Lung microvascular endothelial cell (primary cell): ENCODE data around the gene DIAPH3. TPM values are rescaled to one million over a fixed set of nuclear protein-coding genes. Genes with fewer than 3 reads are reported as not detected.

Source experiments
- DNase-seq, 2 donors: peaks; one replicate each; pipeline versions ENCODE4 v3.0.0 to v3.0.0-alpha.2; 2010; ENCODE audit warnings: low read depth in 2 of 2
- total RNA-seq: library from RNA; depleted of rRNA; stranded (reverse); fragments of >200 nt; gene quantifications from 2 replicates; pipeline ENCODE4 v1.2.1, GENCODE V29; 2014

The DIAPH3 gene
- total RNA-seq, 1 donor from 2014 or later = 3.0 TPM

- DNase-seq = peak in 1 of 2 donors; percentile 49
Observed at GRCh38 chr13:59960683-59961082, 203.0 kb downstream of the DIAPH3 start.

- DNase-seq = no peak
Observed at GRCh38 chr13:59957438-59957837, 206.3 kb downstream of the DIAPH3 start.

GRCh38 chr13:59954601-59955000 lies 209.1 kb downstream of the DIAPH3 start:
- no peak for DNase-seq

GRCh38 chr13:59951011-59951410 lies 212.7 kb downstream of the DIAPH3 start:
- DNase-seq = no peak

DNA sequence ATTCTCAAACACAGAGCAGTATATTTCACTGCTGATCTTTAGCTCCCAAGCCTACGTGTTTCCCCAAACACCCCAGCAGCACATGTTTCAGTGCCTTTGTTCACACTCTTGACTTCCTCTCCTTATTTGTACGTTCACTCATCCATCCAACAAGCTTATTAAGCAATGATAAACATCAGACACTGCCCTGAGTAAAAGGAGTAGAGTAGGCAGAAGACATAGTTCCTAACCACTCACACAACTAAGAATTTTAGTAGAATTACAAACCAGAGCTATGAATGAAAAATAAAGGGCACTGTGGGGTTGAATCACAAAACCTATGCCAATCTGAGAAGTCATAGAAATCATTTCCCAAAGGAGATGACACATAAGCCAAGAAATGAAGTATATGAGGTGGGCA lies 213.5 kb downstream of the DIAPH3 start:
- no peak for DNase-seq

DNA sequence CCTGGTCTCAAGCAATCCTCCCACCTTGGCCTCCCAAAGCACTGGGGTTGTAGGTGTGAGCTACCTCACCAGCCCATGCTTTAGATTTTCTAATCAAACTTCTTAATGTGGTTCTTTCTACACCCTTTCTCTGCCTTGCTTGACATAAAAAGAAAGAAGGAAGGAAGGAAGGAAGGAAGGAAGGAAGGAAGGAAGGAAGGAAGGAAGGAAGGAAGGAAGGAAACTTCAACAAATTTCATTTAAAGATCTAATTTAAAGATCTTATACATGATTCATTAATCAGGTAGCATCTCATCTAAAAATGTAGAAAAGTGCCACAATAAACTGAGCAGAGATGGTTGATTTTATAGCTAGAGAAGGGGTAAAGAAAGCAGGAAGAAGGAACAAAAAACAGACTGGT lies 215.0 kb downstream of the DIAPH3 start:
- no peak for DNase-seq

DNA sequence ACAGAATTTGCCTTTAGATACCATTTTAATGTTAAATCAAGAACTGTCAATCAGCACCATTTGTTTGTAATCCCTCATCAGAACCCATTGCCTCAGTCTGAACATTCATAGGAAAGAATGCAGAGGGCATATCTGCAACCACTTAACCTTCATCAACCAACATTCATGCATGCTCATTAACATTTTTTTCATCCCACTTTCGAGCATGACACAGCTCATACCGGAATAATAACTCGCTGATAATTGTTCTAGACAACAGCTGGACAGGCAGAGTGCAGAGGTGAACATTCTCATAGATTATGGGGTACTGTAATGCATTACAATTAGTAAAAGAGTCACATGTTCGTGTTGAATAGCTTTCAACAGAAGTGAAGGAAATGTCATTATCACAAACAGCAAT lies 216.8 kb downstream of the DIAPH3 start:
- no peak for DNase-seq

DNA sequence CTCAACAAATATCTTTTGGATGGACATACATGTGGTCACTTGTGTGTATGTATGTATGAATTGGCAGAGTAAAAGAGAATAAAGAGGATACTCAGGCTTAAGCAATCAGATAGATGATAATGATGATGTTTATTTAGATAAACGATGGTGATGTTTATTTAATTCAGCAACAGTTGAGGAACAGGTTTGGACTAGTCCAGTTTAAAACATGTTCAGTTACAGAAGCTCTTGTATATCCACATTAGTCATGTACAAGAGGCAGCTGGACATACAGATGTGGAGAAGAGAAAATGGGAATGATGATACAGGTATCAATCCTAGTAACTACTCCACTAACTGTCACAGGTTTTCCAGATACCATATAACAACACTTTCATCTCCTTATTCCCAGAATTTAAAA lies 232.1 kb downstream of the DIAPH3 start:
- no peak for DNase-seq

DNA sequence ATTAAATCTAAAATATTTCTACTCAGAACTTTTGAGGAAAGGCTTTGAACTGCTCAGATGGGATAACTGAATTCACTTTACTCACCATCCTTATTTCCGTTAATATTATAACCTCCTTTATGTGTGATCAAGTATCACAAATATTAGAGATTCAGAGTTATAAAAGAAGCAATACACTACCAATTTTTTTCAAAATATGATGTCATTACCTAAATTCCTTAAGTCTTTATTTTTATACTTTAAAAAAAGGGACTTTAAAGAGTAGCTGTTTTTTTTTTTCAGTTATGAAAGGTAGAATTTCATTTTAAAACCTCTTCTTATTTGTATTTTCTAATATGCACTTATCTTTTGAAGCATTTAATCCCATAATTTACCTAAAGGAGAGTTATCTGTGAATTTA lies 239.5 kb downstream of the DIAPH3 start:
- no peak for DNase-seq

DNA sequence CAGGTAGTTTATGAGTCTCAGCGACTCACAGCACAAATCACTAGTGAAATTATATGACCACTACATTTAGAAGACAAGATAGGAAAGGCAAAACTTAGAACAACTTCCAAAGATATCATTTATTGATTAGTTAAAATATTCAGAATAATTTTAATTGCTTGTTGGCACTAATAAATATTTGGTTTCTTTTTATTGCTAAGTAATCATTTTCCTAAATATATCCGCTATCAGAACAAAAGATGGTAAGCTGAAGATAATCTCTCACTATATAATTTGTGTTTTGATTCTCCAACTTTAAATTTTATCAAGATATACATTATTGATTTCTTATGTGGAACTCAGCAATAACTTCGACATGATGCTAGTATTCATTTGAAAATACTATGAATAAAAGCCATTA lies 248.5 kb downstream of the DIAPH3 start:
- DNase-seq = no peak

DNA sequence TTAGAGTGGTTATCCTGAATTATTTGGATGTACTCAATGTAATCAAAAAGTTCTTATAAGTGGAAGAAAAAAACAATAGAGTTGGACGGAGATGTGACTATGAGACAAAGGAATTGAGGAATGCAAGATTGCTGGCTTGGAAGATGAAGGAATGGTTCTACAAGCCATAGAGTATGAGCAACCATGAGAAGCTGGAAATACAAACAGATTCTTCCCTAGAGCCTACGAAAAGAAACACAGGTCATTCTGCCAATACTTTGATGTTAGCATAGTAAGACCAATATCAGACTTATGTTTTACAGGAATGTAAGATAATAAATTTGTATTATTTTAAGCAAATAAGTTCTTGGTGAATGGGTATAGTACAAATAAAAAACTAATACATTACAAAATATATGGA lies 249.2 kb downstream of the DIAPH3 start:
- no peak for DNase-seq

DNA sequence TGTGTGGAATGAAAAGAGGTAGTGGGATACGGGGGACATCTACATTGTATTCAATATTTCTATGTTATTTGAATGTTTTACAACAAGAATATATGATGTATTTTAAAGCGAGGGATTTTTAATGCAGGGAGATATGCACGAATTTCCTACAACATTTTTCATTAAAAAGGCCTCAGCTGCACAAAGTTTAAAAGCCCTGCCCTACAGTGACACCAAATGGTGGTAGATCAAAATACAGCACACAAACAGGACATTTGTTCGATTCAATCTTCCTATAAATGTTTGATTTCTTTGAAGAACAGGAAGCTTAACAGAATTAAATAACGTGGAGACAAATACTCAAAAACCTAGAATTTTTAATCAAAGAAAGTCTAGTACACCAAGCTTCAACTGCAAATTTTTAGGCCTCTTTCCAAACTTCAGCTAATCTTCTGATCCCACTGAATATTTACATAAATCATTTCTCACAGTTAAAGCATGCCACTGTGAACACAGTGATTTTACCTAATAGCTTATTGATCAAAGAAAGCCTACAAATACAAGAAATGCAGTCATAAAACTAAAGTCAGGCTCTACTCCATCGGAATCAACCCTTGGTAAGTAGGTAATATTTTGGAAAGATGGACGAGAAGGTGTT lies 257.2 kb downstream of the DIAPH3 start:
- DNase-seq = peak; percentile 58 to 71

- no peak for DNase-seq
Observed at GRCh38 chr13:59901191-59901590, 262.5 kb downstream of the DIAPH3 start.

- no peak for DNase-seq
Observed at GRCh38 chr13:59898066-59898465, 265.7 kb downstream of the DIAPH3 start.

DNA sequence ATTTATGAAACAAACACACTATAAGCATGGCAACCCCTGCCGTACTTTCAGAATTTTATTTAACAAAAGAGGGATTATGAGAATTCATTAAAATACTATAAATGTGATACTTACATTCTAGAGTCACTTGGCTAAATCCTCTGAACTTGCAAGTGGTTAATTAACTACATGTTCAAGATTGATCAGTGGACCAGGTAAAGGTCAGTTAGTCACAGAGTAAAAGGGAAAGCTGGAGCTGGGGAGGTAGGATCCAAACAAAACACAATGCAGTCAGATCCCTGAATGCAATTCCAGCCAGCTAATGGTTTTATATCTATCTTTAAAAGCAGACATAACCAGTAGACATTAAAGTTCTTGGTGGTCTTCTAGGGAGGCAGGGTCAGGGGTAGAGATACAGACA lies 270.5 kb downstream of the DIAPH3 start:
- no peak for DNase-seq

- no peak for DNase-seq
Observed at GRCh38 chr13:59891053-59891452, 272.7 kb downstream of the DIAPH3 start.

DNA sequence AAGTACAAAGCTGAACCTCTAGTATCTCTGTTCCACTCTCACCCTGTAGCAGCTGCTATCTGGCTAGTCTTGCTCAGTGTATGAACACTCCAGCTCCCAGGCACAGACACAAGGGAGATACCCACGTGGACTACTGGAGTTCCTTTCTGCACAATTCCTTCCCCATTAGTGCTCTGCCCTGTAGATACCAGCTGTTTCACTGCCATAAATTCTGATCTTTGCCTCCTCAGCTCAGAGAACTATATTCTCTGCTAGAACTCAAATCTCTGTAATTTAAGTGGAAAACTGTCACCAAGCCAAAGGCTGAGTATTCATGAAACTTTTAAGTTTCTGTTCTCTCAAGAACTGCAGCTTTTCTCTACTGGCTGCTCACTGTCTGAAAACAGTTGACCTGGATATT lies 273.7 kb downstream of the DIAPH3 start:
- DNase-seq = no peak

DNA sequence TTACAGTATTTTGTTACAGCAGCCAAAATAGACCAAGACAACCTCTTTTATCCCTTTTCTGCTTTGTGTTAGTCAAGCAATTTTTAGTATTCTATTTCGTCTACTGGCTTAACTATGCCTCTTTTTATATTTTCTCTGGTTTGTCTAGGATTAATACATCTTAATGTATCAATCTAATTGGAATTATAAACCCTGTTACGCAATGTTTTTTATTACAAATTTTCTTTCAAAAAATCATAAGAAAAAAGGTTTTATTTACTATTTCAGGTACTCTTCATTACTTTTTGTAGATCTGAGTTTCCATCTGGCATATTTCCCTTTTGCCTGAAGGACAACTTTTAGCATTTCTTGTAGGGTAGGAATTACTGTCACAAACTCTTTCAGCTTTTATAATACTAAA lies 275.3 kb downstream of the DIAPH3 start:
- no peak for DNase-seq

DNA sequence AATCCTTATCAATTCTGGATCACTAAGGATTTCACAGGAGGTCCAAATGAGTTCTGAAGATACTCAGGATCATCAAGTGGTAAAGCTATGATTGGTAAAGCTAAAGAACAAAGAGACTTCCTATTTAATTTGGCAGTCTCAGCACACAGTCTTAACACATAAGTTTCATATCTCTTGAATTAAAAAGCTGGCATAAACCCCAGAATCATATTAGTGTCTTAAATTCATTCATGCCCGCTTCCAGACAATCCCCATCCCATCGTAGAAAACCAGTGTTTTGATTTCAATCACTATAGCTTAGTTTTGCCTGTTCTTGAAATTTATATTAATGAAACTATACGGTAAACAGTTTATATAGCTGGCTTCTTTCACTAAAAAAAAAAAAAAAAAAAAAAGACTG lies 278.7 kb downstream of the DIAPH3 start:
- no peak for DNase-seq

DNA sequence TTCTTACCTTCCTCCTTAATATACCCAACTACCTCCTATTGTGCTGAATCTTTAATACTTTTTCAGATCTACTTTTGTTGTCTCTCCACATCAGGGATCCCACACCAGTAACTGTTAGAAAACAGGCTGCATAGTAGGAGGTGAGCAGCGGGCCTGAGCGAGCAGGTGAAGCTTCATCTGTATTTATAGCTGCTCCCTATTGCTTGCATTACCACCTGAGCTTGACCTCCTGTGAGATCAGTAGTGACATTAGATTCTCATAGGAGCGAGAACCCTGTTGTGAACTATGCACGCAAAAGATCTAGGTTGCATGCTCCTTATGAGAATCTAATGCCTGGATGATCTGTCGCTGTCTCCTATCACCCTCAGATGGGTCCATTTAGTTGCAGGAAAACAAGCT lies 279.8 kb downstream of the DIAPH3 start:
- DNase-seq = no peak

DNA sequence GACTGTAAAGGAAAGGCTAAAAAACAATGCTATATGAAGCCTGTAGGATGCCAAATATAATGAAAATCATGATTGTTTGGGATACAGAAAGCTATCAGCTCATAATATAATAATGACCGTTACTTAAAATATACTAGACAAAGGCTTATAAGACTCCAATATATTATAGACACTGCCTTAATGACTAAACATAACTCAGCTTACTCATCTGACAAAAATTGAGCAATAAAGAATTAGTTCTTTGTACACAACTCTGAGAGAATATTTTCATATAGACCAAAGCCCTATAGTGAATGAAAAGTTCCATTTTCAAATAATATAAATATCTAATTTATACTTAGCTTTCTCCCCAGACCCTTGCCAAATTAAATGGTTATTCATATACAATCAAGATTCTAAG lies 283.3 kb downstream of the DIAPH3 start:
- no peak for DNase-seq

DNA sequence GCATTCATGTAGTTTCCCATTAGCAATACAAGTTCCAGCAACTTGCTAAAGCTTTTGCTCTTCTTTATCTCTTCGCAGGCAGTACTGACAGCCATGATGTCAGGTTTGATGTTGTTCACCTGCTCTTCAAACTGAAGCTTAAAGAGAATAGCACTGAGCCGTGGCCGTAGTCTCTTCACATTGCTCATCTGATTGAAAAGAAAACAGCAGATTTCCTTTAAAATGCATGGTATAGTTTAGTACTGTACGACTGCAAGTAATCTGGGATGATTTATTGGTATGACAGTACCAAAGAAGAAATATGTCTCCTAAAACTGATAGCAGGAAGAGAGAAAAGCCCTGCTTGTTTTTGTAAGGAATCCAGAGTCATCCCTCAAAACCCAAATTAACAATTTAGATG lies 284.4 kb downstream of the DIAPH3 start:
- no peak for DNase-seq

GRCh38 chr13:59877933-59878332 lies 285.8 kb downstream of the DIAPH3 start:
- DNase-seq = no peak

GRCh38 chr13:59874973-59875372 lies 288.8 kb downstream of the DIAPH3 start:
- DNase-seq = no peak
